PFSK-1 (cell line): Measurements from ENCODE around the gene CCNJL.

Experiments
- FOXP2 ChIP-seq: optimal IDR thresholded peaks from 2 replicates; pipeline ENCODE3; 2011; ENCODE audit warnings: borderline replicate concordance, control low read depth, inconsistent platforms; ENCODE audit not compliant: insufficient read depth; ENCODE audit errors: extremely low read length, extremely low read depth
- POLR2AphosphoS5 ChIP-seq: IDR thresholded peaks from 2 replicates; pipeline ENCODE4 v1.6.1; 2012; ENCODE audit warnings: low read depth, mild to moderate bottlenecking, control low read depth, low read length, moderate library complexity
- SIN3A ChIP-seq: IDR thresholded peaks from 2 replicates; pipeline ENCODE4 v1.6.1; 2012; ENCODE audit warnings: mild to moderate bottlenecking, low read length, moderate library complexity, borderline replicate concordance; ENCODE audit not compliant: insufficient read depth
- TAF1 ChIP-seq: IDR thresholded peaks from 2 replicates; pipeline ENCODE4 v1.6.1; 2012; ENCODE audit warnings: low read length, control low read depth, borderline replicate concordance; ENCODE audit not compliant: insufficient read depth
- TF ChIP-seq, protein P1 (sequence below), 2 experiments: IDR thresholded peaks; 2 replicates each; pipeline versions ENCODE4 v1.6.1 to v1.8.0; 2011 to 2012; ENCODE audit warnings: low read depth in 2 of 2, low read length in 2 of 2, control low read depth in 1 of 2, inconsistent platforms in 1 of 2, mild to moderate bottlenecking in 1 of 2, moderate library complexity in 1 of 2; ENCODE audit not compliant: insufficient read depth in 1 of 2

The CCNJL gene

DNA sequence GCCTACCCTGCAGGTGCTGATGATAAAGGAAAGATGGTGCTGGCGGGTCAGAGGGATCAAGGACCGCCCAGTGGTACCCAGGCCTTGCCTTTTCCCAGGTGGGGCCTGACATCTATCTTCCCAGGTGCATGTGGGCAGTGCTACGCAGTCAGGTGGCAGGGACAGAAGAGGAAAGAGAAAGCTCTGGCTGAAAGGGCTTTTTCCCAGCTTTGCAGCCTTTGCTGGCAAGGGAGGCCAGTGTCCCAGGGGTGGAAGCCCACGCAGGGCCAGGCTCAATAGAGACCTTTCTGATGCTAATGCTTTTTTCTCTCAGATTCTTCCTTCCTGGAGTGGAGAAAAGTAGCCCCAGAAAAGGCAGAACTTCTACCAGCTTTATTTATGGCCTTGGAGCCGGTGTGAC lies 46.3 kb downstream of the CCNJL start:
- TF ChIP-seq SIN3A: no peak
- no peak for TF ChIP-seq FOXP2
- no peak for TF ChIP-seq POLR2AphosphoS5
- TF ChIP-seq, protein P1, sequence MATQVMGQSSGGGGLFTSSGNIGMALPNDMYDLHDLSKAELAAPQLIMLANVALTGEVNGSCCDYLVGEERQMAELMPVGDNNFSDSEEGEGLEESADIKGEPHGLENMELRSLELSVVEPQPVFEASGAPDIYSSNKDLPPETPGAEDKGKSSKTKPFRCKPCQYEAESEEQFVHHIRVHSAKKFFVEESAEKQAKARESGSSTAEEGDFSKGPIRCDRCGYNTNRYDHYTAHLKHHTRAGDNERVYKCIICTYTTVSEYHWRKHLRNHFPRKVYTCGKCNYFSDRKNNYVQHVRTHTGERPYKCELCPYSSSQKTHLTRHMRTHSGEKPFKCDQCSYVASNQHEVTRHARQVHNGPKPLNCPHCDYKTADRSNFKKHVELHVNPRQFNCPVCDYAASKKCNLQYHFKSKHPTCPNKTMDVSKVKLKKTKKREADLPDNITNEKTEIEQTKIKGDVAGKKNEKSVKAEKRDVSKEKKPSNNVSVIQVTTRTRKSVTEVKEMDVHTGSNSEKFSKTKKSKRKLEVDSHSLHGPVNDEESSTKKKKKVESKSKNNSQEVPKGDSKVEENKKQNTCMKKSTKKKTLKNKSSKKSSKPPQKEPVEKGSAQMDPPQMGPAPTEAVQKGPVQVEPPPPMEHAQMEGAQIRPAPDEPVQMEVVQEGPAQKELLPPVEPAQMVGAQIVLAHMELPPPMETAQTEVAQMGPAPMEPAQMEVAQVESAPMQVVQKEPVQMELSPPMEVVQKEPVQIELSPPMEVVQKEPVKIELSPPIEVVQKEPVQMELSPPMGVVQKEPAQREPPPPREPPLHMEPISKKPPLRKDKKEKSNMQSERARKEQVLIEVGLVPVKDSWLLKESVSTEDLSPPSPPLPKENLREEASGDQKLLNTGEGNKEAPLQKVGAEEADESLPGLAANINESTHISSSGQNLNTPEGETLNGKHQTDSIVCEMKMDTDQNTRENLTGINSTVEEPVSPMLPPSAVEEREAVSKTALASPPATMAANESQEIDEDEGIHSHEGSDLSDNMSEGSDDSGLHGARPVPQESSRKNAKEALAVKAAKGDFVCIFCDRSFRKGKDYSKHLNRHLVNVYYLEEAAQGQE (IDR thresholded peaks at IDR 0.05; ENCODE audit: insufficient read depth in 1 of 2, low read depth in 2 of 2, low read length in 2 of 2): no peak
- no peak for TF ChIP-seq TAF1

DNA sequence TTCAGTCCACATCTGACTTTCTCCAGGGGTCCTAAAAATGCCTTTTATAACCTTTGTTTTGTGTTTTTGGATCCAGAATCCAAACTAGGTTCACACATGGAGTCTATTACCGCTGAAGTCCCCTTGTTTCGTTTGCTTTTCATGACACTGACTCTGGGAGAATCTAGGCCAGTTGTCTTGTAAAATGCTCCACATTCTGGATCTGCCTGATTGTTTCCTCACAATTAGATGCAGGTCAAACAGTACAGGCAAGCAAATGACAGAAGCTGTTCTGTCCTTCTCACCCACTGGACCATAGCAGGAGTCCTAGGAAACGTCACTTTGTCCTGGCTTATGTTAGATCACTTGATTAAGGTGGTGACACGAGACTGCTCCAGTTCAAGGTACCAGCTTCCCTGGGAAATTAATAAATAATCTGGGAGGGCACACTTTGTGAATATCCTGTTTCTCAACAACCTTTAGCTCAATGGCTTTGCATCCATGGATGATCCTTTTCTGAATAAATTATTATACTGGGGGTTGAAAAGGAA lies 49.0 kb downstream of the CCNJL start:
- TF ChIP-seq POLR2AphosphoS5: no peak
- TF ChIP-seq SIN3A: no peak
- TF ChIP-seq, protein P1 (IDR thresholded peaks at IDR 0.05; ENCODE audit: insufficient read depth in 1 of 2, low read depth in 2 of 2, low read length in 2 of 2): no peak

DNA sequence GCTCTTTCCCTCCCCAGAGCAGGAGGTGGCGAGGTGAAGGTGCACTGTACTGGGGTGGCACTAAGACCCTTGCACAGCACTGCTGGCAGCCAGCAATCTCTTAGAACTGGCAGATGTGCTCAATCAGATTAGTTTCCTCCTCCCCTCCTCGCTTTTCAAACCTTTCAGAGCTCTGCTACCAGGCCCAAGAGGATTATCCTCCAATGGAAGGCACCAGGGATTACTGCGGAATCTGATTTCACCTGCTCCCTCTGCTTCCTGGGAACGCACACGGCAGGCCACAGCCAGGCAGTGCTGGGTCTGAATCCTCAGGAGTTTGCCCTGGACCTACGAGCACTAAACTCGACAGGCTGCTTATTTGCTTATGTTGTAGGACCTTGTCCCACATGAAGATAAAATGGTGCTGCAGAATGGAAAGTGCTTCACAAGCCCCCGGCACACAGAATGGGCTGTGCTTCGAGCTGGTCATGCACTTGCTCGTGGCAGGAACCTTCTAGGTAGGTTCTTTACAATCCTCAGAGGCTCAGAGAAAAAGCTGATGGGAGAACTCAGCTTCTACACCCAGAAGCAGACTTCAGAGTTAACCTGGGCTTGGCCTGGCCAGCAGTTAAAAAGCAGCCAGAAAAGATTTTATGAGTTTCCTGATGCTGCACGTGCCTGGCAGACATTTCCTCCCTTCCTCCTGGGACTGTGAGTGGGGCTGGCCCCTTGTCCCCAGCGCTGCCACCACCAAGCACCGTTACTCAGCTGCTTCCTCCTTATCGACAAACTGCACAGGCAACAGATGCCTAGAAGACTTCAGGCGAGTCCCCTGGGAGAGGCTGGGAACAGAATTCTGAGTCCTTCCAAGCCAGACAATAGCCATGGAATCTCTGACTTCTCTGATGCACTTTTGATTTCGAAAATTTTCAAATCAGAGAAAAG lies 50.0 kb downstream of the CCNJL start:
- no peak for TF ChIP-seq SIN3A
- TF ChIP-seq, protein P1 (IDR thresholded peaks at IDR 0.05; ENCODE audit: insufficient read depth in 1 of 2, low read depth in 2 of 2, low read length in 2 of 2): no peak
- TF ChIP-seq TAF1: no peak
- no peak for TF ChIP-seq POLR2AphosphoS5

DNA sequence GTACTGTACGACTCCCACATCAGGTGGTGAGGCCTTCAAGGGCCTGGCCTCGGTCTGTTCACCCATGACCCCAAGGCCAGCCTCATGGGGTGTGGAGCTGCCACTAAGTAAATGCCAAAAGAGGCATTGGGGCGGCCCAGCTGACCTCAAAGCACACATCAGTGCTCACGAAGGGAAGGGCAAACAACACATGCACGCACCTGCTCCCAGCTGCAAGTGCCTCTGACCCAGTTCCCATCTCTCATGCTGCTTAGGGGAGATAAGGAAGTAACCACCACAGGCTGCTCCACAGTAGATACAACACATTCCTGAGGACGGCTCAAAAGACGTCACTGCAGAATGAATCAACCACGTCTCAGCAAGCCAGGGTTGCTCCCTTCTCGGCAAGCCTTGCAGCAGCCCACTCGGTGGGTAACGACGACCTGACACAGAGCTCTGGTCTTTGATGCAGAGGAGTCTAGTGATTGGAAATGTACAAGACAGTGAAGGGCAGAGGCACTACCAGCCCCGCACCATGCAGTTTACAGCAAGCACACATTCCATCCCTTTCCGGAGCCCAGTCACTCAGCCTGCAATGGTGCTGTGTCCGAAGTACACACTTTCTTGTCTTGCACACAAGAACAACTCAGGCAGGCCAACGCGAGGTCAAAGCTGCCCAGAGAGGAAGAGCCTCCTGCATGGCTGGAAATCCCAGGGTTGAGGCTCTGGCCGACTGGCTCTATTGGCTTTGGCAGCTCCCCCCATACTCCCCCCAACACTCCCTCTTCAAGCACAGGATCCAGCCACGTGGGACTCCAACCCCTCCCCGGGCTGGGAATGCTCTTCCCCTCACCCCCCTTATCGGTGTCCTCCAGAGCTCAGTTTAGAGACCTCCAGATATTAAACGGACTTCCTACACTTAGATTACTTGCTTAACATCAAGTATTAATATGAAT lies 51.2 kb downstream of the CCNJL start:
- TF ChIP-seq TAF1 (no peak), SIN3A (no peak), POLR2AphosphoS5 (no peak), FOXP2 (no peak)
- TF ChIP-seq, protein P1 (IDR thresholded peaks at IDR 0.05; ENCODE audit: insufficient read depth in 1 of 2, low read depth in 2 of 2, low read length in 2 of 2): no peak
